Measurements from ENCODE around the gene MYT1. TPM values are rescaled to one million over a fixed set of nuclear protein-coding genes. Genes with fewer than 3 reads are reported as not detected.

Gene MYT1
- polyA plus RNA-seq, 1 experiment = not detected

GRCh38 chr20:64160526-64161355, 3.5 kb upstream of the MYT1 start:
- peaks cover 4% of the 10 kb centered on the region; the same call in 1 of the 2 replicates for H3K9me3 ChIP-seq (ENCODE audit: control insufficient read depth, insufficient read depth, low read length)
- H3K27ac ChIP-seq (ENCODE audit: low read depth, low read length) = no peak overlapping the region
- ChIA-PET CTCF (no interaction called here), POLR2A (no interaction called here)
- H3K27me3 ChIP-seq (ENCODE audit: control insufficient read depth, insufficient read depth, low read length) = peaks cover 41% of the 10 kb centered on the region
- no peak overlapping the region for H3K4me3 ChIP-seq (ENCODE audit: low read depth, low read length)
- DNase-seq (ENCODE audit: low read depth, low spot score) = no peak
- TF ChIP-seq, protein P1, sequence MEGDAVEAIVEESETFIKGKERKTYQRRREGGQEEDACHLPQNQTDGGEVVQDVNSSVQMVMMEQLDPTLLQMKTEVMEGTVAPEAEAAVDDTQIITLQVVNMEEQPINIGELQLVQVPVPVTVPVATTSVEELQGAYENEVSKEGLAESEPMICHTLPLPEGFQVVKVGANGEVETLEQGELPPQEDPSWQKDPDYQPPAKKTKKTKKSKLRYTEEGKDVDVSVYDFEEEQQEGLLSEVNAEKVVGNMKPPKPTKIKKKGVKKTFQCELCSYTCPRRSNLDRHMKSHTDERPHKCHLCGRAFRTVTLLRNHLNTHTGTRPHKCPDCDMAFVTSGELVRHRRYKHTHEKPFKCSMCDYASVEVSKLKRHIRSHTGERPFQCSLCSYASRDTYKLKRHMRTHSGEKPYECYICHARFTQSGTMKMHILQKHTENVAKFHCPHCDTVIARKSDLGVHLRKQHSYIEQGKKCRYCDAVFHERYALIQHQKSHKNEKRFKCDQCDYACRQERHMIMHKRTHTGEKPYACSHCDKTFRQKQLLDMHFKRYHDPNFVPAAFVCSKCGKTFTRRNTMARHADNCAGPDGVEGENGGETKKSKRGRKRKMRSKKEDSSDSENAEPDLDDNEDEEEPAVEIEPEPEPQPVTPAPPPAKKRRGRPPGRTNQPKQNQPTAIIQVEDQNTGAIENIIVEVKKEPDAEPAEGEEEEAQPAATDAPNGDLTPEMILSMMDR (IDR thresholded peaks at IDR 0.05; ENCODE audit: low read depth, low read length) = no peak

DNA sequence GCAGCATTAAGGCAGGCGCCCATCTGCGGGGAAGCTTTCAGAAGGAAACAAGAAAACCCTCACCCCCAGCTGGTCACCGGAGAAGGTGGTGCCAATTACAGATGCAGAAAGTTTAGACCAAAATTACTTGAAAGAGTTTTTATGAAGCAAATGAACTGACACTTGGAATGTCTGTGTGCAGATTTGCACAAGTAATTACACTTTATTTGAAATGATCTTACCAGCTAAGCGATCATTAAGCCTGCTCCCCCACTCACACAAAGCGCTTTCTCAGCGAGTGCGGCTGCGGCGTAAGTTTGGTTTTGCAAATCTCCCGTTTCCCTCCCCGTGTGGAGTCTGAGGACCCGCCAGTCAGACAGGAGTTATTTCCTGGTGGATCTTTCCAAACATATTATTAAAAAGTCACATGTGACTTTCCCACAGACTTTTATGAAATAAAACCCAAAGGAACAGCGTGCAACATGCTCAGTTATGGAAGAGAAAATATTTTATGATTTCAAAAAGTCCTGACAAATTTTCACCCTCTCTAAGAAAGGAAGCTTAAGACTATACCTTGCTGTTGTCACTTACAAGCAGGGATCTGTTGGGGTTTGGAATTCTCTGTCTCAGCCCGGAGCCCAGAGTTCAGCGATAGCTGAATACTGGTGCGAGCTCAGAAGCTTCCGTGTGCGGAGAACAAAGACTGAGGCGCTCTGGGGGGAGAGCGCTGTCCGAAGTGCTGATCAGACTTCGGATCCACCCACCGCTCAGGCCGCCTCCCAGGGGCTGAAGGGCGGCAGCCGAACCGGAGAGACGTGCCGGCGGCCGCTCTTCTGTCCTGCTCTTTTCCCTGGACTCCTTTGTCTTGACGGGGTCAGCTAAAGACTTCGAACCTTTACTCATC, 2.7 kb upstream of the MYT1 start:
- Histone ChIP-seq H3K27me3 (ENCODE audit: control insufficient read depth, insufficient read depth, low read length) (peaks cover 44% of the 10 kb centered on the region), H3K27ac (ENCODE audit: low read depth, low read length) (no peak overlapping the region), H3K4me3 (ENCODE audit: low read depth, low read length) (no peak overlapping the region), H3K9me3 (ENCODE audit: control insufficient read depth, insufficient read depth, low read length) (peaks cover 4% of the 10 kb centered on the region; the same call in 1 of the 2 replicates)
- POLR2A ChIA-PET = no interaction called here
- TF ChIP-seq, protein P1 (IDR thresholded peaks at IDR 0.05; ENCODE audit: low read depth, low read length) = no peak
- DNase-seq (ENCODE audit: low read depth, low spot score) = no peak
- CTCF ChIA-PET = no interaction called here

- CTCF ChIA-PET = no interaction called here
- DNase-seq (ENCODE audit: low read depth, low spot score) = no peak
- peaks cover 4% of the 10 kb centered on the region; the same call in 1 of the 2 replicates for H3K9me3 ChIP-seq (ENCODE audit: control insufficient read depth, insufficient read depth, low read length)
- H3K27me3 ChIP-seq (ENCODE audit: control insufficient read depth, insufficient read depth, low read length) = peaks cover 45% of the 10 kb centered on the region
- POLR2A ChIA-PET = no interaction called here
- H3K4me3 ChIP-seq (ENCODE audit: low read depth, low read length) = no peak overlapping the region
- TF ChIP-seq, protein P1 (IDR thresholded peaks at IDR 0.05; ENCODE audit: low read depth, low read length) = no peak
- H3K27ac ChIP-seq (ENCODE audit: low read depth, low read length) = no peak overlapping the region
These were observed 1.9 kb upstream of the MYT1 start for GRCh38 chr20:64162239-64162910.

DNA sequence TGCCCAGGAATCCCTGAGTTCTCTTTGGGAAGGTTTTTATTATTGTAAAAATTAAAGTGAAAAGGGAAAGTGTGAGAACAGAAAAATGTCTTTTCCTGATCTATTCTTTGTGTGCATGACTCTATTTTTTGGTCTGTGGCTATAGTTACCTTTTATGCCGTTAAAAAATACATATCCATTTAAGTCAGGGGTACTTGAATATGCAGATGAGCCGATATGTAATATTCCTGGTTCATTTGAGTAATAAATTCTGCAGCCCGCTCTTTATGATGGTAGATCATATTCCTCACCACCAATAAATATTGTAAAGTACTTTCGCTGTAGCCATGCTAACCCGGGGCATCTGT, 503 bp upstream of the MYT1 start:
- Histone ChIP-seq H3K4me3 (ENCODE audit: low read depth, low read length) (no peak overlapping the region), H3K27me3 (ENCODE audit: control insufficient read depth, insufficient read depth, low read length) (peaks cover 56% of the 10 kb centered on the region), H3K9me3 (ENCODE audit: control insufficient read depth, insufficient read depth, low read length) (peaks cover 4% of the 10 kb centered on the region; the same call in 1 of the 2 replicates), H3K27ac (ENCODE audit: low read depth, low read length) (no peak overlapping the region)
- ChIA-PET POLR2A (no interaction called here), CTCF (no interaction called here)
- no peak for DNase-seq (ENCODE audit: low read depth, low spot score)
- TF ChIP-seq, protein P1 (IDR thresholded peaks at IDR 0.05; ENCODE audit: low read depth, low read length) = no peak

Measured in AG04450 (cell line).